IMR-90 (cell line): ENCODE data around the gene PRKCA. TPM values are rescaled to one million over a fixed set of nuclear protein-coding genes. Genes with fewer than 3 reads are reported as not detected.

Experiments used
- ATAC-seq: fragments of 200-7000 bp; cut with Tn5 transposase; 2 replicates; pipeline ENCODE4 v1.9.1; 2020; ENCODE audit warnings: low read depth, mild to moderate bottlenecking, moderate library complexity
- BruUV-seq: library from RNA; stranded (reverse); fragments of 400-500 nt; replicated peaks from 2 replicates; lab custom pipeline; 2021; lab: Mats Ljungman, UMichigan
- CTCF ChIA-PET: fragments of 300-600 bp; formaldehyde crosslinking; extraction: SDS; loops from one replicate; lab custom pipeline; 2021; ENCODE audit warnings: antibody characterized with exemption; lab: Yijun Ruan, JAX
- POLR2A ChIA-PET: fragments of 300-600 bp; sonication (Branson Sonifier 250); formaldehyde crosslinking; loops from one replicate; lab custom pipeline; 2022; ENCODE audit warnings: antibody characterized with exemption; ENCODE audit not compliant: unreplicated experiment; lab: Charles Lee
- DNase-seq: peaks from one replicate; pipeline ENCODE4 v3.0.0; 2013
- H2AFZ ChIP-seq: replicated peaks from 2 replicates; pipeline ENCODE3; 2013; ENCODE audit warnings: low read length, mild to moderate bottlenecking; ENCODE audit not compliant: poor library complexity
- H2AK5ac ChIP-seq: 2 replicates; pipeline ENCODE4 v1.6.1; 2013; ENCODE audit warnings: low read depth, low read length, inconsistent platforms
- H2AK9ac ChIP-seq: replicated peaks from 2 replicates; pipeline ENCODE3; 2013; ENCODE audit warnings: mild to moderate bottlenecking, low read depth, low read length, moderate library complexity; ENCODE audit not compliant: poor library complexity
- H2BK120ac ChIP-seq: 2 replicates; pipeline ENCODE4 v1.6.1; 2013; ENCODE audit warnings: low read depth, low read length, inconsistent platforms
- H2BK15ac ChIP-seq: 3 replicates; pipeline ENCODE4 v1.6.1; 2013; ENCODE audit warnings: low read depth, low read length, inconsistent platforms
- H2BK20ac ChIP-seq: 2 replicates; pipeline ENCODE4 v1.6.1; 2013; ENCODE audit warnings: low read depth, mild to moderate bottlenecking, inconsistent platforms, low read length, moderate library complexity
- H2BK5ac ChIP-seq: 2 replicates; pipeline ENCODE4 v1.6.1; 2013; ENCODE audit warnings: mild to moderate bottlenecking, low read depth, low read length, inconsistent platforms; ENCODE audit not compliant: poor library complexity, severe bottlenecking
- H3K14ac ChIP-seq: replicated peaks from 2 replicates; pipeline ENCODE4 v1.6.1; 2013; ENCODE audit warnings: low read depth, low read length, inconsistent platforms
- H3K18ac ChIP-seq: 2 replicates; pipeline ENCODE4 v1.6.1; 2013; ENCODE audit warnings: low read depth, low read length, control low read depth
- H3K23ac ChIP-seq: 2 replicates; pipeline ENCODE4 v1.6.1; 2013; ENCODE audit warnings: low read depth, low read length, inconsistent platforms
- H3K27ac ChIP-seq: 2 replicates; pipeline ENCODE4 v1.5.1; 2013; ENCODE audit warnings: mild to moderate bottlenecking, control low read depth, low read length; ENCODE audit not compliant: insufficient read depth
- H3K27me3 ChIP-seq: 2 replicates; pipeline ENCODE4 v1.6.1; 2013; ENCODE audit warnings: low read length; ENCODE audit not compliant: control insufficient read depth, insufficient read depth
- H3K36me3 ChIP-seq: 2 replicates; pipeline ENCODE4 v1.6.1; 2013; ENCODE audit warnings: low read length, mixed read lengths; ENCODE audit not compliant: control insufficient read depth, insufficient read depth
- H3K4ac ChIP-seq: 2 replicates; pipeline ENCODE4 v1.6.1; 2013; ENCODE audit warnings: low read depth, low read length, inconsistent platforms
- H3K4me1 ChIP-seq: 2 replicates; pipeline ENCODE4 v1.6.1; 2013; ENCODE audit warnings: low read length, mixed read lengths; ENCODE audit not compliant: control insufficient read depth, insufficient read depth
- H3K4me2 ChIP-seq: 2 replicates; pipeline ENCODE4 v1.6.1; 2013; ENCODE audit warnings: low read depth, mild to moderate bottlenecking, control low read depth, low read length, moderate library complexity
- H3K4me3 ChIP-seq: 2 replicates; pipeline ENCODE4 v1.5.1; 2013; ENCODE audit warnings: low read depth, mild to moderate bottlenecking, control low read depth, low read length, moderate library complexity; ENCODE audit not compliant: insufficient read depth
- H3K56ac ChIP-seq: 2 replicates; pipeline ENCODE4 v1.6.1; 2013; ENCODE audit warnings: low read length, inconsistent platforms; ENCODE audit not compliant: insufficient read depth; ENCODE audit errors: extremely low read depth
- H3K79me1 ChIP-seq, 2 experiments: 2 replicates each; pipeline ENCODE4 v1.6.1; 2013; ENCODE audit warnings: low read length in 2 of 2, inconsistent platforms in 1 of 2, low read depth in 1 of 2
- H3K9ac ChIP-seq: 2 replicates; pipeline ENCODE4 v1.6.1; 2013; ENCODE audit warnings: low read depth, low read length, control low read depth
- H3K9me1 ChIP-seq: 2 replicates; pipeline ENCODE4 v1.6.1; 2013; ENCODE audit warnings: low read length, inconsistent platforms; ENCODE audit not compliant: insufficient read depth
- H3K9me3 ChIP-seq: 2 replicates; pipeline ENCODE4 v1.6.1; 2013; ENCODE audit warnings: low read length; ENCODE audit not compliant: control insufficient read depth, insufficient read depth
- H4K20me1 ChIP-seq: 2 replicates; pipeline ENCODE4 v1.6.1; 2013; ENCODE audit warnings: low read length, inconsistent platforms; ENCODE audit not compliant: insufficient read depth
- H4K5ac ChIP-seq: 2 replicates; pipeline ENCODE4 v1.6.1; 2013; ENCODE audit warnings: mild to moderate bottlenecking, low read depth, low read length, control low read depth
- H4K8ac ChIP-seq, 2 experiments: 2 replicates each; pipeline ENCODE4 v1.6.1; 2013; ENCODE audit warnings: low read depth in 2 of 2, low read length in 2 of 2, control low read depth in 1 of 2, inconsistent platforms in 1 of 2
- H4K91ac ChIP-seq: 2 replicates; pipeline ENCODE4 v1.6.1; 2013; ENCODE audit warnings: low read depth, low read length, inconsistent platforms; ENCODE audit not compliant: insufficient read depth
- BHLHE40 ChIP-seq: fragments of 150-350 bp; IDR thresholded peaks from 2 replicates; pipeline ENCODE4 v1.6.1; 2016; ENCODE audit warnings: mild to moderate bottlenecking, low read depth, low read length
- CEBPB ChIP-seq: IDR thresholded peaks from 2 replicates; pipeline ENCODE4 v1.6.1; 2012; ENCODE audit warnings: low read depth, low read length, improper control_type of control experiment
- CHD1 ChIP-seq: IDR thresholded peaks from 2 replicates; pipeline ENCODE4 v1.6.1; 2012; ENCODE audit warnings: low read depth, low read length, improper control_type of control experiment
- FOS ChIP-seq: fragments of 150-350 bp; IDR thresholded peaks from 2 replicates; pipeline ENCODE4 v1.6.1; 2016; ENCODE audit warnings: low read depth, low read length
- MAFK ChIP-seq: IDR thresholded peaks from 2 replicates; pipeline ENCODE4 v1.6.1; 2012; ENCODE audit warnings: low read depth, low read length, improper control_type of control experiment
- MAZ ChIP-seq: IDR thresholded peaks from 2 replicates; pipeline ENCODE4 v1.6.1; 2012; ENCODE audit warnings: low read depth, mild to moderate bottlenecking, low read length, improper control_type of control experiment, moderate library complexity, borderline replicate concordance
- MXI1 ChIP-seq: IDR thresholded peaks from 2 replicates; pipeline ENCODE4 v1.6.1; 2012; ENCODE audit warnings: low read depth, mild to moderate bottlenecking, low read length, moderate library complexity, borderline replicate concordance
- NFE2L2 ChIP-seq: fragments of 150-350 bp; IDR thresholded peaks from 2 replicates; pipeline ENCODE4 v1.6.1; 2016; ENCODE audit warnings: low read depth, mild to moderate bottlenecking, low read length
- POLR2A ChIP-seq: IDR thresholded peaks from 2 replicates; pipeline ENCODE4 v1.6.1; 2012; ENCODE audit warnings: mild to moderate bottlenecking, low read depth, low read length
- RAD21 ChIP-seq: IDR thresholded peaks from 2 replicates; pipeline ENCODE4 v1.6.1; 2012; ENCODE audit warnings: low read length, improper control_type of control experiment
- RCOR1 ChIP-seq: IDR thresholded peaks from 2 replicates; pipeline ENCODE4 v1.6.1; 2012; ENCODE audit warnings: mild to moderate bottlenecking, low read length, improper control_type of control experiment; ENCODE audit not compliant: insufficient replicate concordance
- SMC3 ChIP-seq: fragments of 150-350 bp; IDR thresholded peaks from 2 replicates; pipeline ENCODE4 v1.6.1; 2016; ENCODE audit warnings: low read depth, mild to moderate bottlenecking, antibody characterized with exemption, low read length, moderate library complexity
- WGBS, 2 experiments: methylation state at CpG; one replicate each; pipeline versions ENCODE4 v1.1.5 to v1.1.7; 2013; ENCODE audit warnings: missing lambda C conversion rate in 2 of 2; ENCODE audit not compliant: insufficient read length in 1 of 2; ENCODE audit errors: extremely low coverage in 2 of 2; 5-methylcytosine and 5-hydroxymethylcytosine counted together
- dilution Hi-C: fragments of 300-500 bp; cut with HindIII; formaldehyde crosslinking; loops from one replicate; pipeline ENCODE4 v1.14.3; 2018; ENCODE audit warnings: low sequenced_read_pairs; ENCODE audit not compliant: unreplicated experiment
- in situ Hi-C: fragments of 300-500 bp; cut with MboI; formaldehyde crosslinking; loops from 3 replicates; pipeline ENCODE4 v1.14.3; 2019; ENCODE audit warnings: low sequenced_read_pairs, inconsistent platforms, mixed read lengths
- intact Hi-C: fragments of 100-400 bp; cut with micrococcal nuclease; formaldehyde crosslinking; loops from 2 replicates; pipeline ENCODE4 v1.10.0; 2022
- polyA plus RNA-seq, 3 experiments: library from polyadenylated mRNA; depleted of rRNA; stranded (reverse); fragments of >200 nt; gene quantifications; 2 replicates each; pipeline ENCODE4 v1.2.3, GENCODE V29; 2012; ENCODE audit warnings: low replicate concordance in 1 of 3
- total RNA-seq: library from RNA; depleted of rRNA; stranded (reverse); fragments of >200 nt; gene quantifications from 2 replicates; pipeline ENCODE4 v1.2.3, GENCODE V29; 2012
- TF ChIP-seq, protein P1 (sequence below): fragments of 150-350 bp; IDR thresholded peaks from 2 replicates; pipeline ENCODE4 v1.6.1; 2016; ENCODE audit warnings: low read depth, mild to moderate bottlenecking, low read length, moderate library complexity, borderline replicate concordance
- TF ChIP-seq, protein P2 (sequence below): conservative IDR thresholded peaks from 2 replicates; pipeline ENCODE4 v1.5.1; 2012; ENCODE audit warnings: mild to moderate bottlenecking, low read depth, low read length, improper control_type of control experiment
- TF ChIP-seq, protein P3 (sequence below): fragments of 150-350 bp; IDR thresholded peaks from 2 replicates; pipeline ENCODE4 v1.6.1; 2017; ENCODE audit warnings: mild to moderate bottlenecking, antibody characterized with exemption, low read length, low read depth

PRKCA gene
- total and polyA plus RNA-seq, 2 of the 4 experiments (the other 2 are of a cell fraction), result 31.0 to 46.0 TPM

DNA sequence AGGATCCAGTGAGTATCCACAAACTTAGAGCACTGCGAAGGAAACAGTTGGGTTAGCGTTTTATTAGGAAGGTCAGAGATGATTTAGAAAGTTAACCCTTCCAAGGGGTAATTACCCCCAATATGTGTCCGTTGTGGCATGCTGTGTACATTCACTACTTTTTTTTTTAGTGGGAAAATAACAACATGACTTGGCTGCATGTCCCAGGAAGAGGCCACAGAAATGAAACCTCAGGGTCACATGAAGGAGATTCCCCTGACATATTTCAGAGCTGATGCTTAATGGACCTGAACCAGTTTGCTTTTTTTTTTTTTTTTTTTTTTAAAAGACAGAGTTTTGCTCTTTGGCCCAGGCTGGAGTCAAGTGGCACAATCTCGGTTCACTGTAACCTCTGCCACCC lies 167.5 kb downstream of the PRKCA start:
- Histone ChIP-seq H3K79me1 (peaks cover 24 to 77% of the 10 kb centered on the region in 2 experiments), H3K27ac (peak overlapping the region; percentile 45; the same call in 1 of the 2 replicates), H3K9me1 (peaks cover 25% of the 10 kb centered on the region), H4K5ac (peak overlapping the region; percentile 50; the same call in 1 of the 2 replicates), H3K14ac (peak overlapping the region; percentile 8; the same call in 1 of the 2 replicates), H2AK9ac (no peak overlapping the region), H3K4me2 (peak overlapping the region; percentile 44; the same call in 1 of the 2 replicates), H4K8ac (peak overlapping the region in 1 of 2 experiments; percentile 41; a peak in 2 of 4 replicates), H2BK15ac (peak overlapping the region; percentile 76; the same call in 1 of the 3 replicates), H2AFZ (no peak overlapping the region), H3K36me3 (no peaks in the 10 kb centered on the region), H3K9me3 (no peaks in the 10 kb centered on the region), H3K9ac (no peak overlapping the region), H3K4ac (peak overlapping the region; percentile 33; the same call in 1 of the 2 replicates), H3K18ac (peak overlapping the region; percentile 66), H3K27me3 (no peaks in the 10 kb centered on the region), H3K4me3 (no peak overlapping the region), H2BK120ac (peak overlapping the region; percentile 50), H3K23ac (peak overlapping the region; percentile 39; the same call in 1 of the 2 replicates), H3K56ac (peak overlapping the region; percentile 22; the same call in 1 of the 2 replicates), H3K4me1 (peaks cover 29% of the 10 kb centered on the region), H2BK20ac (peak overlapping the region; percentile 53), H4K91ac (peak overlapping the region; percentile 13; the same call in 1 of the 2 replicates), H2AK5ac (peak overlapping the region; percentile 26; the same call in 1 of the 2 replicates), H4K20me1 (no peaks in the 10 kb centered on the region), H2BK5ac (peak overlapping the region; percentile 90)
- DNase-seq (no peak), ATAC-seq (no peak)
- TF ChIP-seq MAZ (no peak), MXI1 (no peak), CHD1 (no peak), BHLHE40 (no peak), POLR2A (no peak), RCOR1 (no peak), NFE2L2 (no peak), CEBPB (no peak), FOS (no peak), MAFK (no peak), SMC3 (no peak), RAD21 (no peak)
- TF ChIP-seq, protein P1, sequence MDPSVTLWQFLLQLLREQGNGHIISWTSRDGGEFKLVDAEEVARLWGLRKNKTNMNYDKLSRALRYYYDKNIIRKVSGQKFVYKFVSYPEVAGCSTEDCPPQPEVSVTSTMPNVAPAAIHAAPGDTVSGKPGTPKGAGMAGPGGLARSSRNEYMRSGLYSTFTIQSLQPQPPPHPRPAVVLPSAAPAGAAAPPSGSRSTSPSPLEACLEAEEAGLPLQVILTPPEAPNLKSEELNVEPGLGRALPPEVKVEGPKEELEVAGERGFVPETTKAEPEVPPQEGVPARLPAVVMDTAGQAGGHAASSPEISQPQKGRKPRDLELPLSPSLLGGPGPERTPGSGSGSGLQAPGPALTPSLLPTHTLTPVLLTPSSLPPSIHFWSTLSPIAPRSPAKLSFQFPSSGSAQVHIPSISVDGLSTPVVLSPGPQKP, result no peak
- TF ChIP-seq, protein P2, sequence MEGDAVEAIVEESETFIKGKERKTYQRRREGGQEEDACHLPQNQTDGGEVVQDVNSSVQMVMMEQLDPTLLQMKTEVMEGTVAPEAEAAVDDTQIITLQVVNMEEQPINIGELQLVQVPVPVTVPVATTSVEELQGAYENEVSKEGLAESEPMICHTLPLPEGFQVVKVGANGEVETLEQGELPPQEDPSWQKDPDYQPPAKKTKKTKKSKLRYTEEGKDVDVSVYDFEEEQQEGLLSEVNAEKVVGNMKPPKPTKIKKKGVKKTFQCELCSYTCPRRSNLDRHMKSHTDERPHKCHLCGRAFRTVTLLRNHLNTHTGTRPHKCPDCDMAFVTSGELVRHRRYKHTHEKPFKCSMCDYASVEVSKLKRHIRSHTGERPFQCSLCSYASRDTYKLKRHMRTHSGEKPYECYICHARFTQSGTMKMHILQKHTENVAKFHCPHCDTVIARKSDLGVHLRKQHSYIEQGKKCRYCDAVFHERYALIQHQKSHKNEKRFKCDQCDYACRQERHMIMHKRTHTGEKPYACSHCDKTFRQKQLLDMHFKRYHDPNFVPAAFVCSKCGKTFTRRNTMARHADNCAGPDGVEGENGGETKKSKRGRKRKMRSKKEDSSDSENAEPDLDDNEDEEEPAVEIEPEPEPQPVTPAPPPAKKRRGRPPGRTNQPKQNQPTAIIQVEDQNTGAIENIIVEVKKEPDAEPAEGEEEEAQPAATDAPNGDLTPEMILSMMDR, result no peak
- TF ChIP-seq, protein P3, sequence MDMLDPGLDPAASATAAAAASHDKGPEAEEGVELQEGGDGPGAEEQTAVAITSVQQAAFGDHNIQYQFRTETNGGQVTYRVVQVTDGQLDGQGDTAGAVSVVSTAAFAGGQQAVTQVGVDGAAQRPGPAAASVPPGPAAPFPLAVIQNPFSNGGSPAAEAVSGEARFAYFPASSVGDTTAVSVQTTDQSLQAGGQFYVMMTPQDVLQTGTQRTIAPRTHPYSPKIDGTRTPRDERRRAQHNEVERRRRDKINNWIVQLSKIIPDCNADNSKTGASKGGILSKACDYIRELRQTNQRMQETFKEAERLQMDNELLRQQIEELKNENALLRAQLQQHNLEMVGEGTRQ, result no peak
- no CpG with 5 or more reads among the region's 4 CpGs for WGBS, 2 experiments
- BruUV-seq, result no TSS peak
- dilution Hi-C loops (no loop called here), intact Hi-C loops (loop anchor here (1.0 to 5.0 kb wide), 5 partner anchors 24 to 163 kb away; no protein-coding TSS in a partner anchor), in situ Hi-C loops (no loop called here)
- CTCF ChIA-PET, result no interaction called here
- POLR2A ChIA-PET, result interaction anchor here (0.6 kb wide), 2 partner anchors 38 to 83 kb away, joined by 3 read pairs; no protein-coding TSS in a partner anchor
